Heart left ventricle (tissue), 16 donors: Measurements from ENCODE around the gene PGC. TPM values are rescaled to one million over a fixed set of nuclear protein-coding genes. Genes with fewer than 3 reads are reported as not detected.

Source experiments
- ATAC-seq, 4 donors: fragments of 200-7000 bp; cut with Tn5 transposase; one replicate each; pipeline ENCODE4 v1.9.1; 2020 to 2022; ENCODE audit warnings: moderate library complexity in 4 of 4, mild to moderate bottlenecking in 3 of 4, moderate number of reproducible peaks in 1 of 4
- DNase-seq, 5 donors: peaks; one replicate each; pipeline ENCODE4 v3.0.0-alpha.2; 2020
- H3K27ac ChIP-seq, 12 donors: fragments of 200-600 bp; sonication (generic) in 4 of 12; one replicate each; pipeline versions ENCODE4 v1.5.0 to v1.8.0; 2016 to 2022; ENCODE audit warnings: mild to moderate bottlenecking in 2 of 12
- H3K27me3 ChIP-seq, 9 donors: fragments of 200-600 bp; sonication (generic) in 2 of 9; one replicate each; pipeline versions ENCODE4 v1.5.1 to v1.8.0; 2016 to 2022; ENCODE audit warnings: mild to moderate bottlenecking in 3 of 9
- H3K36me3 ChIP-seq, 9 donors: fragments of 200-600 bp; sonication (generic) in 2 of 9; one replicate each; pipeline versions ENCODE4 v1.5.0 to v1.8.0; 2018 to 2022; ENCODE audit warnings: mild to moderate bottlenecking in 2 of 9
- H3K4me1 ChIP-seq, 12 donors: fragments of 200-600 bp; sonication (generic) in 4 of 12; one replicate each; pipeline versions ENCODE4 v1.5.0 to v1.8.0; 2016 to 2022; ENCODE audit warnings: mild to moderate bottlenecking in 3 of 12
- H3K4me3 ChIP-seq, 12 donors: fragments of 200-600 bp; sonication (generic) in 4 of 12; one replicate each; pipeline versions ENCODE4 v1.5.0 to v1.8.0; 2017 to 2022; ENCODE audit warnings: mild to moderate bottlenecking in 9 of 12, moderate library complexity in 4 of 12
- H3K9me3 ChIP-seq, 12 donors: fragments of 200-600 bp; sonication (generic) in 4 of 12; one replicate each; pipeline versions ENCODE4 v1.5.0 to v1.8.0; 2016 to 2022; ENCODE audit warnings: mild to moderate bottlenecking in 1 of 12
- CTCF ChIP-seq, 12 donors: fragments of 200-600 bp; sonication (generic) in 4 of 12; IDR thresholded peaks; one replicate each; pipeline versions ENCODE4 v1.5.0 to v1.8.0; 2018 to 2022; ENCODE audit warnings: antibody characterized with exemption in 12 of 12, mild to moderate bottlenecking in 5 of 12
- POLR2A ChIP-seq, 2 donors: fragments of 450-650 bp; IDR thresholded peaks; one replicate each; pipeline ENCODE4 v1.6.1; 2017; ENCODE audit warnings: antibody characterized with exemption in 2 of 2, mild to moderate bottlenecking in 2 of 2, moderate library complexity in 2 of 2
- WGBS, 4 donors: extraction: QIAGEN DNeasy Blood & Tissue Kit in 2 of 4; methylation state at CpG; one replicate each; pipeline versions ENCODE4 v1.1.5 to v1.1.7; 2013 to 2018; 5-methylcytosine and 5-hydroxymethylcytosine counted together
- intact Hi-C, 10 donors: fragments of 100-400 bp; cut with DNase I; formaldehyde crosslinking; loops; one replicate each; pipeline versions ENCODE4 v1.11.1 to v1.14.2; 2022
- polyA plus RNA-seq, 2 donors: library from polyadenylated mRNA; stranded (reverse); fragments of 200-250 nt; gene quantifications; one replicate each; pipeline ENCODE4 v1.2.3, GENCODE V29; 2013
- total RNA-seq, 9 donors: library from RNA; depleted of rRNA in 2 of 9; stranded (reverse); fragments of >200 nt in 2 of 9; fragmentation: NEBNext Ultra II Directional in 3 of 9; extraction: Animal tissue kit (Norgen Biotek cat#: 25700) in 3 of 9; gene quantifications; one replicate each; pipeline versions ENCODE4 v1.1.0 to v1.2.4, GENCODE V29; 2016 to 2023
- donor health status: ischemic (EF 13 %, LVEDD 7.1; RV severe dilation, severe dysfunction).
- donor health status: healthy with polysubstance abuse.
- donor health status: DM: no; HTN: yes; CAD: no.
- donor health status: DM: no; HTN: no; CAD: no.
- donor health status: ischemic (EF 25% LVEDD 6.9; RV normal size, moderate dysfunction).
- donor health status: ischemic (EF 25% LVEDD 5.7; RV mildly dilated, moderate dysfunction).
- donor health status: healthy.
- donor health status: DM: yes; HTN: yes; CAD: no.
- donor health status: ischemic (EF 35%, LVEDD 5.7; RV mildly dilated, moderate dysfunction).
- donor health status: nonischemic (EF 11% LVEDD 7.7; RV severe dilation, severe dysfunction).
- donor health status: DM: yes; HTN: yes; CAD: no.
- donor health status: PGD.
- donor health status: ischemic (EF 29% LVEDD 5.4; RV normal size, mild dysfunction).
- donor health status: nonischemic (EF 23%, LVEDD 6.1; RV moderate dilation, normal function).

Gene PGC
- total and polyA plus RNA-seq, 11 donors: 1.1 TPM; not detected in 10

DNA sequence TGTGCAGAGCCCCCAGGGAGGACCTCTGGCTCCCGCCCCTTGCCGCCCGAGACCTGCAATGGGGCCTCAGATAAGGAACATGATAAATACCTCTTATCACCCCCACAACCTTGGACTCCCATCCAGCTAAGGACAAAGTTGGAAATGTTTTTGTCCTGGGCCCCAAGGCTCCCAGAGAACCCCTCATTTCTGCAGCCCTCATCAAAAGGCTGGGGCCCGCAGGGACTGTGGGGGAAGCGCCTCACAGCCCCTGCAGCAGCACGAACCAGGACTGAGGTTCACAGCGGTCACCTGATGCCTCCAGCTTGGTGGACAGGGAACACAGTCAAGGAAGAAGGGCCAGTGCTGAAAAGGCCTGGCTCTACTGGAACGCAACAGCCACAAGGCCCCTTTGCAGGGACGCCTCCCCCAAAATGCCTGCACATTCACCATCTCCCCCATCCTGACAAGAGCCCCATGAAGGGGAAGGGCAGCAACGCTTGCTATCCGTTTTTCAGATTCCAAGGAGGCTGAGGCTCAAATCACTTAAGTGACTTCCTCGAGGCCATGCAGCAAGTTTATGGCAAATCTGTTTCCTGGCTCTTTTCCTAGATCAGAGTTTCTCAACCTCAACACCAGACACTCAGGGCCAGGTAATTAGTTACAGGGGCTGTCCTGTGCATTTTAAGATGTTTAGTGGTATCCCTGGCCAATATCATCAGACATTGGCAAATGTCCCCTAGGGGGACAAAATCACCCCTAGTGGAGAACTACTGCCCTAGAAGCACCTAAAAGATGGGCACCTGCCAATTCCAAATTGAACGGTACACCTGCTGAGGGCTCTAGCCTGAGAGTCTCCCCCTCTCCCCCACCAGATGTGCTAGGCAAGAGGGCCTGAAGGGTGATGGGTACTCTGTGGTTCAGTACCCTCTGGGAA is 22.4 kb downstream of the PGC start:
- 56 to 63% (median 61%) methylated on average over 12 to 13 of the region's 13 CpGs for WGBS, 4 donors
- Histone ChIP-seq H3K36me3 (no peaks in the 10 kb centered on the region), H3K27ac (peak overlapping the region in 11 of 12 donors; percentile 41 to 89 (median 75)), H3K9me3 (no peaks in the 10 kb centered on the region), H3K4me1 (peaks cover 22 to 100% (median 71%) of the 10 kb centered on the region in 12 donors), H3K27me3 (no peaks in the 10 kb centered on the region), H3K4me3 (no peak overlapping the region)
- DNase-seq: no peak
- intact Hi-C loops: no loop called here
- no peak for ATAC-seq
- TF ChIP-seq CTCF (IDR thresholded peaks at IDR 0.05) (no peak), POLR2A (IDR thresholded peaks at IDR 0.05) (no peak)

DNA sequence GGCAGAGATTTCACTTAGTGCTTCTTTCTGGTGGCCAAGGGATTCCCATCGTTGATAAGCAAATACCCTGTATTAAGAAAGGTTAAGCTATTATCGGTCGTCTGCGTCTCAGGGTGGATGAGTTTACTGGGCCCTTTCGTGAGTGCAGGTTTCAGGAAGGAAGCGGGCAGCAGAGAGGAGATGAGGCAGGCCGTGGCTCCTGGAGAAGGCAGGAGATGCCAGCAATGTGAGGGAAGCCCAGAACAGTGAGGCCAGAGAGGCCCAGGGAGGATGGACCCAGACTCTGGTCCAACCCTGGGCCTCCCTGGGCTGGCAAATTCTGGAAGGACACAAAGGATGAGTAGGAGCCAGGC is 23.0 kb downstream of the PGC start:
- ATAC-seq (no peak), DNase-seq (no peak)
- no peak for TF ChIP-seq POLR2A (IDR thresholded peaks at IDR 0.05)
- no peak for TF ChIP-seq CTCF (IDR thresholded peaks at IDR 0.05)
- Histone ChIP-seq H3K9me3 (no peaks in the 10 kb centered on the region), H3K4me3 (peak overlapping the region in 2 of 12 donors; percentile 15 to 36), H3K4me1 (peaks cover 22 to 100% (median 71%) of the 10 kb centered on the region in 12 donors), H3K36me3 (no peaks in the 10 kb centered on the region), H3K27ac (peak overlapping the region in 11 of 12 donors; percentile 41 to 89 (median 75)), H3K27me3 (no peaks in the 10 kb centered on the region)
- WGBS, 4 donors: 20 to 38% (median 35%) methylated on average over 7 of the region's 7 CpGs
- intact Hi-C loops: no loop called here

DNA sequence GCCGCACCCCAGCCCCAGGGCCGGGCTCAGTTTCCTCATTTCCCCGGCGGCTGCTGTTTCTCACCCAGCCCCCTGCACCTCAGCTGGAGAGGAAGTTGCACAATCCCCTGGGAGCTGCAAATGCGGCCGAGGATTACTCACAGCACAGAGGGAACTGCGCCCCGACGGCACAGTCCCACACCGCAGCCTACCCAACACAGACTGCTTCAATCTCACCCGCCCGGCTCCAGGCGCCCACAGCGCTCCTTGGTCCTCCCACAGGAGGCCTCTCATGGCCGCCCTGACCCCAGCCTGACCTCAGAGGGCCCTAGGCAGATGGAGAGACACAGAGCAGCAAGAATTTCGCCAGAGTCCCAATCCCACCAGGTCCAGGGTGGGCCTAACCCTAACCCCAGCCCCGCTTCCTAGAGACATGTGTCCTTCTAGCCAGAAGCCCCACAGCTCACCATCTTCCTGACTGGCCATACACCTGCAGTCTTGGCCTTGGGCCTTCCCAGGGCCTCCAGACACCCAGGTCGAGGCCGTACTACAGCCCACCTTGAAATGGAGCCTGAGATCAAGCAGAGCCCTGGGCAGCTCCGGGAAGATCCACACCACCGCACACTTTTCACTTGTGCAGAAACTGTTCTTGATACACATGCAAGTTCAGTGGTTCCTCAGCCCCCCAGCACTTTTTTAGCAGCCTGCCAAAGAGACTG is 23.5 kb downstream of the PGC start:
- Histone ChIP-seq H3K27ac (peak overlapping the region; percentile 18 to 89 (median 73)), H3K9me3 (no peaks in the 10 kb centered on the region), H3K27me3 (no peaks in the 10 kb centered on the region), H3K4me1 (peaks cover 22 to 100% (median 71%) of the 10 kb centered on the region in 12 donors), H3K4me3 (peak overlapping the region in 7 of 12 donors; percentile 8 to 36 (median 17)), H3K36me3 (no peaks in the 10 kb centered on the region)
- TF ChIP-seq POLR2A (IDR thresholded peaks at IDR 0.05): peak in 1 of 2 donors; percentile 17
- peak in 1 of 12 donors; percentile 22 for TF ChIP-seq CTCF (IDR thresholded peaks at IDR 0.05)
- DNase-seq (peak; percentile 84 to 91 (median 90)), ATAC-seq (peak; percentile 69 to 93 (median 88))
- intact Hi-C loops: no loop called here
- 30 to 41% (median 36%) methylated on average over 14 to 21 of the region's 21 CpGs for WGBS, 4 donors
